Measurements from ENCODE around the gene SMAD5. TPM values are rescaled to one million over a fixed set of nuclear protein-coding genes. Genes with fewer than 3 reads are reported as not detected.

The SMAD5 gene
- total and polyA plus RNA-seq, 2 of the 8 experiments (the other 6 are each of a cell fraction or from before 2014, with no cell fraction given): 30.2 to 60.5 TPM

GRCh38 chr5:136232316-136232715 lies 99.7 kb downstream of the SMAD5 start:
- peaks cover 0 to 19% (median 7%) of the 10 kb centered on the region in 4 experiments; a peak in 4 of 7 replicates for H3K4me1 ChIP-seq (replicated peaks in 1 of 4; ENCODE audit: control insufficient read depth in 3 of 4, insufficient read depth in 4 of 4, low read length in 3 of 4)
- no peak overlapping the region for H2BK12ac ChIP-seq (ENCODE audit: low read depth, low read length)
- no peak overlapping the region for H2BK20ac ChIP-seq (ENCODE audit: low read length)
- no peak overlapping the region for H3K27ac ChIP-seq (ENCODE audit: low read depth, low read length)
- H4K91ac ChIP-seq (replicated peaks; ENCODE audit: insufficient read length, low read length): no peak overlapping the region
- no peaks in the 10 kb centered on the region for H3K79me1 ChIP-seq (ENCODE audit: low read depth, low read length)
- no peak overlapping the region for H3K4ac ChIP-seq (replicated peaks; ENCODE audit: insufficient read length, low read depth, low read length)
- POLR2A ChIA-PET (ENCODE audit: partially characterized antibody): no interaction called here
- H3K9me3 ChIP-seq (ENCODE audit: insufficient read depth in 2 of 2, low read depth in 1 of 2, low read length in 1 of 2): no peaks in the 10 kb centered on the region
- no peak for DNase-seq (ENCODE audit: low read depth in 1 of 2, low spot score in 2 of 2)
- CTCF ChIA-PET (ENCODE audit: partially characterized antibody): interaction anchor here (0.5 to 1.8 kb wide), 9 partner anchors 9 to 204 kb away, joined by 3 to 10 read pairs (median 3); no protein-coding TSS in a partner anchor
- H3K23ac ChIP-seq (ENCODE audit: insufficient read length): no peak overlapping the region
- H3K4me3 ChIP-seq (ENCODE audit: extremely low read depth in 1 of 4, insufficient read depth in 2 of 4, low read depth in 3 of 4, low read length in 4 of 4): no peak overlapping the region
- H4K20me1 ChIP-seq (replicated peaks in 1 of 2; ENCODE audit: control insufficient read depth in 1 of 2, insufficient read depth in 2 of 2, low read length in 2 of 2): no peaks in the 10 kb centered on the region
- no peak overlapping the region for H3K14ac ChIP-seq (ENCODE audit: insufficient read length)
- H3K9ac ChIP-seq (replicated peaks in 1 of 4; ENCODE audit: extremely low read depth in 1 of 4, low read depth in 3 of 4, low read length in 3 of 4): no peak overlapping the region
- H3K23me2 ChIP-seq (ENCODE audit: low read depth, low read length): no peaks in the 10 kb centered on the region
- H4K8ac ChIP-seq (ENCODE audit: extremely low read depth, insufficient read depth, low read length): no peak overlapping the region
- H3K79me2 ChIP-seq (ENCODE audit: control insufficient read depth in 1 of 2, insufficient read depth in 2 of 2, low read length in 2 of 2): no peaks in the 10 kb centered on the region
- WGBS, 2 experiments (ENCODE audit: extremely low coverage in 1 of 2, insufficient coverage in 1 of 2, insufficient read length in 1 of 2, insufficient replicate concordance in 2 of 2, low coverage in 1 of 2, low lambda C conversion rate in 2 of 2, missing lambda C conversion rate in 1 of 2): 86% methylated on average over 6 of the region's 6 CpGs; no CpG with 5 or more reads in 1 of the 2 experiments
- no peak overlapping the region for H2BK120ac ChIP-seq (replicated peaks; ENCODE audit: low read depth, low read length)
- H3K56ac ChIP-seq (replicated peaks; ENCODE audit: insufficient read length, low read depth, low read length): no peak overlapping the region
- H3K27me3 ChIP-seq (replicated peaks in 1 of 4; ENCODE audit: control insufficient read depth in 3 of 4, extremely low read depth in 1 of 4, insufficient read depth in 3 of 4, low read length in 3 of 4): no peaks in the 10 kb centered on the region; a peak in 1 of 7 replicates
- H2AK5ac ChIP-seq (ENCODE audit: low read depth, low read length): no peak overlapping the region; the same call in 1 of the 2 replicates
- no peak overlapping the region for H2AFZ ChIP-seq (ENCODE audit: low read length)
- no peak overlapping the region for H2BK15ac ChIP-seq (ENCODE audit: low read length)
- no peak for FAIRE-seq
- H2BK5ac ChIP-seq (ENCODE audit: low read depth, low read length): no peak overlapping the region
- no peak overlapping the region for H4K5ac ChIP-seq (ENCODE audit: insufficient read length, low read depth, low read length)
- H3K36me3 ChIP-seq (ENCODE audit: control insufficient read depth in 2 of 4, insufficient read depth in 4 of 4, low read length in 3 of 4): no peaks in the 10 kb centered on the region
- no peak overlapping the region for H3K18ac ChIP-seq (ENCODE audit: extremely low read depth, low read length)
- no peak overlapping the region for H3K4me2 ChIP-seq (ENCODE audit: insufficient read depth in 1 of 2, low read depth in 2 of 2, low read length in 2 of 2)
- TF ChIP-seq USF2 (IDR thresholded peaks at IDR 0.05; ENCODE audit: low read length) (no peak), FOSL1 (IDR thresholded peaks at IDR 0.05; ENCODE audit: insufficient read depth, low read depth, low read length) (no peak), NRF1 (IDR thresholded peaks at IDR 0.05; ENCODE audit: low read depth, low read length) (no peak), SAP30 (IDR thresholded peaks at IDR 0.05; ENCODE audit: insufficient read depth, insufficient replicate concordance, low read length) (no peak), KDM1A (IDR thresholded peaks at IDR 0.05; ENCODE audit: borderline replicate concordance, low read length) (no peak), E2F6 (IDR thresholded peaks at IDR 0.05) (no peak), KDM5A (IDR thresholded peaks at IDR 0.05; ENCODE audit: low read length) (no peak), JUND (IDR thresholded peaks at IDR 0.05; ENCODE audit: low read length) (no peak), RBBP5 (IDR thresholded peaks at IDR 0.05; ENCODE audit: borderline replicate concordance, low read depth, low read length) (no peak), ZNF274 (IDR thresholded peaks at IDR 0.05; ENCODE audit: borderline replicate concordance, extremely low read depth, low read length) (no peak), MAX (IDR thresholded peaks at IDR 0.05) (no peak)

Measured in H1 (cell line).